GM19397 (cell line): ENCODE results near the gene ZNF544.
"Not testable (repeated sequence)": the region's sequence is repeated elsewhere in the genome, so short reads cannot be mapped to it uniquely, and the experiment has no call there.

Source experiments
- ATAC-seq: cut with Tn5 transposase; IDR thresholded peaks from one replicate; pipeline ENCODE4 v1.9.1; 2021; ENCODE audit warnings: mild to moderate bottlenecking, moderate library complexity; ENCODE audit not compliant: unreplicated experiment

Gene ZNF544

GRCh38 chr19:58252102-58252685, 23.5 kb downstream of the ZNF544 start:
- ATAC-seq, result no peak

DNA sequence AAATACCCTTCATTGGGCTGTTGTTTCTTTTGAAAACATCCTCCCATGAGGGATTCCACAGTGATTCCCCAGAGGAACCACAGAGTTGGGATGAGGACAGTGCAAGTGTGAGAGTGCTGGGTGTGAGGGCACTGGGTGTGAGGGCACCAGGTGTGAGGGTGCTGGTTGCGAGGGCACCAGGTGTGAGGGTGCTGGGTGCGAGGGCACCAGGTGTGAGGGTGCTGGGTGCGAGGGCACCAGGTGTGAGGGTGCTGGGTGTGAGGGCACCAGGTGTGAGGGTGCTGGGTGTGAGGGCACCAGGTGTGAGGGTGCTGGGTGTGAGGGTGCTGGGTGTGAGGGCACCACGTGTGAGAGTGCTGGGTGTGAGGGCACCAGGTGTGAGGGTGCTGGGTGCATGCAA, 29.5 kb downstream of the ZNF544 start:
- ATAC-seq, result not testable (repeated sequence)

DNA sequence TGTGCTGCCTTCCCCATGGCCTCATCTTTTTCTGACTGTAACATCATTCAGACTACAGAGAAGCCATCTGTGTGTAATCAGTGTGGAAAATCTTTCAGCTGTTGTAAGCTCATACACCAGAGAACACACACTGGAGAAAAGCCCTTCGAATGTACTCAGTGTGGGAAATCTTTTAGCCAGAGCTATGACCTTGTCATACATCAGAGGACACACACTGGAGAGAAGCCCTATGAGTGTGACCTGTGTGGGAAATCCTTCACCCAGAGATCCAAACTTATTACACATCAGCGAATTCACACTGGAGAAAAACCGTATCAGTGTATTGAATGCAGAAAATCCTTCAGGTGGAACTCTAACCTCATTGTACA, 32.9 kb downstream of the ZNF544 start:
- ATAC-seq, result no peak

DNA sequence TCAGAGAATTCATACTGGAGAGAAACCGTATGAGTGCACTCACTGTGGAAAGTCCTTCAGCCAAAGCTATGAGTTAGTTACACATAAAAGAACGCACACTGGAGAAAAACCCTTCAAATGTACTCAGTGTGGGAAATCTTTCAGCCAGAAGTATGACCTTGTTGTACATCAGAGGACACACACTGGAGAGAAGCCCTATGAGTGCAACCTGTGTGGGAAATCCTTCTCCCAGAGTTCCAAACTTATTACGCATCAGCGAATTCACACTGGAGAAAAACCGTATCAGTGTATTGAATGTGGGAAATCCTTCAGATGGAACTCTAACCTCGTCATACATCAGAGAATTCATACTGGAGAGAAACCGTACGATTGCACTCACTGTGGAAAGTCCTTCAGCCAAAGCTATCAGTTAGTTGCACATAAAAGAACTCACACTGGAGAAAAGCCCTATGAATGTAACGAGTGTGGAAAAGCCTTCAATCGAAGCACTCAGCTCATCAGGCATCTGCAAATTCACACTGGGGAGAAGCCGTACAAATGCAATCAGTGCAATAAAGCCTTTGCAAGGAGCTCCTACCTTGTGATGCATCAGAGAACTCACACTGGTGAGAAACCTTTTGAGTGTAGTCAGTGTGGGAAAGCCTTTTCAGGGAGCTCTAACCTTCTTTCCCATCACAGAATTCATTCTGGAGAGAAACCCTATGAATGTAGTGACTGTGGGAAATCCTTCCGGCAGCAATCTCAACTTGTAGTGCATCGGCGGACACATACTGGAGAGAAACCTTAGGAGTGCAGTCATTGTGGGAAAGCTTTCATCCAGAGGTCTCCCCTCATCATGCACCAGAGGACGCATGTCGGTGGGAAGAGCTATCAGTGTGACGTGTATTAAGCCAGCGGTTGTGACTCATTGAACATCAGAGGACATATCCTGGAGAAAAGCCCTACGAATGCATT, 33.5 kb downstream of the ZNF544 start:
- no peak for ATAC-seq

DNA sequence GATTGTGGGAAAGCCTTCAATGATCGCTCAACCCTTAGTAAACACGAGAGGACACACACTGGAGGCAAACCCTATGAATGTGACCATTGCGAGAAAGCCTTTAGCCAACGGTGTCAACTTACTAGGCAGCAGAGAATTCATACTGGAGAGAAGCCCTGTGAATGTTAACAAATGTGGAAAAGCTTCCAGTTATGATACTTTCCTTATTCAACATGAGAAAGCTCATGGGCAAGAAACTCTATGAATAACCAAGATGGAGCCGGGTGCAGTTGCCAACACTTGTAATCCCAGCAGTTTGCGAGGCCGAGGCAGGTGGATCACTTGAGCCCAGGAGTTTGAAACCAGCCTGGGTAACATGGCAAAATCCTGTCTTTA, 34.2 kb downstream of the ZNF544 start:
- ATAC-seq, result no peak

GRCh38 chr19:58265100-58265499, 36.4 kb downstream of the ZNF544 start:
- ATAC-seq, result no peak

DNA sequence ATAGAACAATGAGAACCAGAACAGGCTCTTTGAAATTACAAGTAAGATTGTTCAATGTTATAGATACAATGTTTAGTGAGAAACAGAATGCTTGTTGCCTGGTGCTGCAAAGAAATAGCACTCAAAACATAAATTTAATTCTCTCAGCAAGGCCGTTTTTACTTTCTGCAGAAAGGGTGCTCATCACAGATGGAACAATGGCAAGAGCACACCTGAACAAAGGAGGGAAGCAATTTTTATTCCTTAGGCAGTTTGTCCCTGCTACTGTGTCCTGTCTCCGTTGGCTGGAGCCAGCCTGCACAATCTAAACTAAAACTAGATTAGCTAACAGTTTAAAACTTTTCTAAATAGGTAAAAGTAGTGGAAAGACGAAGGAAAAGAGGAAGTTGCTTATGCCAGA, 39.6 kb downstream of the ZNF544 start:
- ATAC-seq, result no peak

GRCh38 chr19:58274771-58275201, 46.1 kb downstream of the ZNF544 start:
- no peak for ATAC-seq

DNA sequence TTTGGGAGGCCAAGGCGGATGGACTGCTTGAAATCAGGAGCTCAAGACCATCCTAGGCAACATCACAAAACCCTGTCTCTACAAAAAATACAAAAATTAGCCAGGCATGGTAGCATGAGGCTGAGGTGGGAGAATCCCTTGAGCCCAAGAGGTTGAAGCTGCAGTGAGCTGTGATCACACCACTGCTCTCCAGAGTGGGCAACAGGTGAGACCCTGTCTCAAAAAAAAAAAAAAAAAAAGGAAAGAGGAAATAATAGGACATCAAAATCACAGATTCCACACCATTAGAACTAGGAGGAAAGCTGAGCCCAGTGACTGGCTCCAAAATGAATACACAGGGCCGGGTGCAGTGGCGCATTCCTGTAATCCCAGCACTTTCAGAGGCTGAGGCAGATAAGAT, 46.9 kb downstream of the ZNF544 start:
- ATAC-seq, result no peak

DNA sequence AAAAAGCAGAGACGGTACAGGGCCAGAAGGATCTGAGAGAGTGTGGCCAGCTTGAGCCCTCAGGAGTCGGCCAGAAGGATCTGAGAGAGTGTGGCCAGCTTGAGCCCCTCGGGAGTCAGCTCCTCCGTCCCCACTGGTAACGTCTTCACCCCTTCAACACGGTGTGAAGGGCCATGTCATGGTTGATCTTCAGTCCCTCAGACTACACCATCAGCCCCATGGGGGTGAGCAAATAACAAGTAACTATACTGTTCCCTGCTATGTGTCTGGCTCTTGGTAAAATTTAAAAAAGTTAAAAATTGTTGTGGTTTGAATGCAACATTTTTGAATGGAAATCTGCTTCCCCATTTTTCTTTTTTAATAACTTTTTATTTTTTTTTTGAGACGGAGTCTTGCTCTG, 48.5 kb downstream of the ZNF544 start:
- no peak for ATAC-seq

- no peak for ATAC-seq
These were observed 49.2 kb downstream of the ZNF544 start for GRCh38 chr19:58277748-58278540.

DNA sequence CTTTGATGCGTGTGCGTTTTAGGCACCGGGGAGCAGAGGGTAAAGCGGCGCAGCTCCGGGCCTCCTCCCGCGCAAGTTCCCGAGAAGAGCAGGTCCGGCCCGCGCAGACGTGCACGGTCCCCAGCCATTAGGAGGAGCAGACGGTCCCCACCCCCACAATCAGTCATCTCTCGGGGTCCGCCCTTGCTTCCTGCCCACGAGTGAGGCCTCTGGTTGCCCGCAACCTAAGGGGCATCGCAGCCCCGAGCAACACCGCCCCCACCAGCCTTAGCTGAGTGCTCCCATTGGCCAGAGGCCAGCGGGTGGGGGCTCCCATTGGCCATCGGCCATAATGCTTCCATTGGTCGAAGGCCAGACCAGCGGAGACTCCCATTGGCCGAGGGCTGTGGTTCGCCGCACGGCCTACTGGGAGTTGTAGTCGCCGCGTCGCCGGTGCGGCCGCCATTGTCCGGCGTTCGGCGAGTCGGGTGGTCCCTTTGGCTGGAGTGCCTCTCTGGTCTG, 49.9 kb downstream of the ZNF544 start, which contains the start of gene ZNF8:
Gene ZNF8, plus strand, starts transcription at position 415 of the 501 bp plus-strand sequence. CDS start 127 bp downstream, outside the sequence.
- peak; percentile 98 for ATAC-seq

DNA sequence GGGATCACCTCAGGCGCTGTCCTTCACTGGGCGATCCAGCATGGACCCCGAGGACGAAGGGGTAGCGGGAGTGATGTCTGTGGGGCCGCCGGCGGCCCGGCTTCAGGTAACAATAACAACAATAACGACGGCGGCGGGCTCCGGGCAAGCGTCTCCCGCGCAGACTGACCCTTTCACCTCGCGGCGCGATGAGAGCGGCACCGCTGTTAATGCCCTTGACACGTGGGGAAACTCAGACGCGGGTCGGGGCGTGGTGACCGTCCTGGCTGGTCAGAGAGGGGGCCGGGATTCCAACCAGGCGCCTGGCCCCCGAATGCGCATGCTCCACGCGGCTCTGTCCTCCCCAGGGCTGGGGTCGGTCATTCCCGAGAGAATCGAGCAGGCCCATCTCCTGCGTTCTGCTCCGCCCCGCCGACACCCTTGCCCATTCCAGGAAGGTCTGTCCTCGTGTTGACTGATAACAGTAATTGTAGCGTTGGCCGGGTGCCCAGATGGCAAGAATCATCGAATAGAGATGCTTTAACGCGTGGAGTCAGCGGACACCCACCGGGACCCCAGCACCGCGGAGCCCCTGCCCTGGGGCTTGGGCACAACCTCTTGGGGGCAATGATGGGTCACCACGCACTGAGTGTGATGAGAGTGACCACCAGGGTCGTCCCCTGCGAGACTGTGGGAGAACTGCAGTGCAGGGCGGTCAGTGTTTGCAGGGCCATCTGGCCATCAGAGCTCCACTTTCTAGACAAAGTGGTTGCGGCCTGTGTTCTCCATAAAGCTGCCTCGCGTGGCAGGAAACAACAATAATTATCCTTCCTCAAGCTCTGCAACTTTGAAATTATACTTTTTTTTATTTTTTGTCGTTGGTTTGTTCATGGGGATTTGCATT, 50.6 kb downstream of the ZNF544 start:
- peak; percentile 30 for ATAC-seq

GRCh38 chr19:58279925-58280316, 51.2 kb downstream of the ZNF544 start:
- no peak for ATAC-seq

DNA sequence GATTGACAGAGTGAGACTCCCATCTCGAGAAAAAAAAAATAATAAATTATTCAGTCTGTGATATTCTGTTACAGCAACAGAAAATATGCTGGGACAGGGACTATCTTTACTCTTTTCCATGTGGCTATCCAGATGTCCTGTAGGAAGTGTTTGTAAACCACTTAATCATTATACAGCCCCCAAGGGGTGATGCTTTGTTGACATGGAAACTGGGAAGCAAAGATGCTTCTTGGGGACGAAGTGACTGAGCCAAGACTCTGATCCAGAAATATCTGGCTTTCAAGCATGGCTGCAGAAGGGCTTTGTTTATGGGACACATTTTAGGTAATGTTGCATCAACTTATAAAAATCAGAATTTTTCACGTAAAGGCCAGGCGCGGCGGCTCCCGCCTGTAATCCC, 55.5 kb downstream of the ZNF544 start:
- ATAC-seq, result no peak

DNA sequence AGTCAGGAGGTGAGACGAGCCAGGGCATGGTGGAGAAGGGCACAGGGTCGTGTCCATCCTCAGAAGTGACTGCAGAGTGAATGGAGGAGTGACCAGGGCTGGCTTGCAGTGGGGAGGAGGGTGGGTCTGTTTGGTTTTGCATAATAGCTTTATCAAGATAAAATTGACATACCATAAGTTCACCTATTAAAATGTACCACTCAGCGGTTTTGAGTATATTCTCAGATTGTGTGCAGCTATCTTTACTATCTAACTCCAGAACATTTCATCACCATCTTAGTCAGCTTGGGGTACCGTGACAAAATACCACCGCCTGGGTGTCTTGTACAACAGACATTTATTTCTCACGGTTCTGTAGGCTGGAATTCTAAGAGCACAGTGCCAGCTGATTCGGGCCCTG, 63.2 kb downstream of the ZNF544 start:
- no peak for ATAC-seq

GRCh38 chr19:58294743-58295374, 66.1 kb downstream of the ZNF544 start:
- ATAC-seq, result no peak

GRCh38 chr19:58296104-58296503, 67.4 kb downstream of the ZNF544 start:
- no peak for ATAC-seq

DNA sequence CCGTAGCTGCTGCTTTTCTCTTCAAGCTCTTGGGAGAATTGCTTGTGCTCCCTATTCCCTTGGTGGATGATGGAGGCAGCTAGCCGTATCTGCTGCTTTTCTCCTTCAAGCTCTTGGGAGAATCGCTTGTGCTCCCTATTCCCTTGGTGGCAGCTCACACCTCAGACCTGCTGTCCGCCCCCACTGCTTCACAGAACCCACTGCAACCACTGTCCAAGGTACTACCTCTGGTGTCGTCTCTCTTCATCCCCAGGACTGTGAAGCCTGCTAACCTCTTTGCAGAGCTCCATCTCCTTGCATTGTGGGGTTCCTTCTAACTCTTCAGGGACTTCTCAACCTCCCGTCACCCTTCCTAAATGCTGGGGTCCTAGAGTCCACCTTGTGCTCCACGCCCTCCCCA, 71.9 kb downstream of the ZNF544 start:
- ATAC-seq, result no peak

GRCh38 chr19:58304255-58304654, 75.5 kb downstream of the ZNF544 start:
- no peak for ATAC-seq
